ENCODE measurements around the gene SFTA2. TPM values are rescaled to one million over a fixed set of nuclear protein-coding genes. Genes with fewer than 3 reads are reported as not detected.

Gene SFTA2
- total and polyA plus RNA-seq, 2 of the 8 experiments (the other 6 are each of a cell fraction or from before 2014, with no cell fraction given), result not detected

GRCh38 chr6:30932665-30933365, 845 bp upstream of the SFTA2 start (continued):
- no peak for TF ChIP-seq CTCF (IDR thresholded peaks at IDR 0.05; ENCODE audit: control extremely low read depth in 1 of 3, insufficient read depth in 1 of 3, low read depth in 1 of 3, low read length in 3 of 3)
- TF ChIP-seq EZH2 (IDR thresholded peaks at IDR 0.05; ENCODE audit: low read depth, low read length, severe bottlenecking), result no peak
- no peak for TF ChIP-seq E2F6 (IDR thresholded peaks at IDR 0.05)
- TF ChIP-seq JUND (IDR thresholded peaks at IDR 0.05; ENCODE audit: low read length), result no peak
- TF ChIP-seq GTF2F1 (IDR thresholded peaks at IDR 0.05; ENCODE audit: borderline replicate concordance, low read depth, low read length), result no peak
- TF ChIP-seq SP2 (IDR thresholded peaks at IDR 0.05; ENCODE audit: low read length), result no peak
- TF ChIP-seq CREB1 (IDR thresholded peaks at IDR 0.05), result no peak
